ENCODE measurements around the gene NRM.
"Not testable (repeated sequence)": the region's sequence is repeated elsewhere in the genome, so short reads cannot be mapped to it uniquely, and the experiment has no call there.

NRM gene

GRCh38 chr6:30664994-30665767, 25.6 kb downstream of the NRM start:
- no peak for DNase-seq

- not testable (repeated sequence) for DNase-seq
Observed at GRCh38 chr6:30657922-30658321, 32.9 kb downstream of the NRM start.

DNA sequence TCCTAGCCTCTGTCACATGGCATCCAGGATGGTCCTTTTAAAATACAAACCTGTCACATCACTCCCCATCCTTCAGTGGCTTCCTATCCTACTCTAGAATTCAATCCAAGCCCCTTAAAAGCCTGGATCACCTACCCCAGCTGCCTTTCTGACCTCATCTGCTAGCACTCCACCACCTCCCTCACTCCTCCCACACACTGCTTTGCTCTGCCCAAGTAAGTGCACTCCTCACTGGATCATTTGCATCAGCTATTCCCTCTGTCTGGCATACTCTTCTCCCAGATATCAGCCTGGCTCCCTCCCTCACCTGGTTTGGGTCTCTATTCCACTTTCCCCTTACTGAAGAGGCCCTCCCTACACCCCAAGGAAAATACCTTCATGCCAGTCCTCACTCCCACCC, 33.3 kb downstream of the NRM start:
- no peak for DNase-seq

GRCh38 chr6:30656513-30656912, 34.3 kb downstream of the NRM start:
- no peak for DNase-seq

- DNase-seq, result no peak
Observed at GRCh38 chr6:30655743-30656094, 35.1 kb downstream of the NRM start.

DNA sequence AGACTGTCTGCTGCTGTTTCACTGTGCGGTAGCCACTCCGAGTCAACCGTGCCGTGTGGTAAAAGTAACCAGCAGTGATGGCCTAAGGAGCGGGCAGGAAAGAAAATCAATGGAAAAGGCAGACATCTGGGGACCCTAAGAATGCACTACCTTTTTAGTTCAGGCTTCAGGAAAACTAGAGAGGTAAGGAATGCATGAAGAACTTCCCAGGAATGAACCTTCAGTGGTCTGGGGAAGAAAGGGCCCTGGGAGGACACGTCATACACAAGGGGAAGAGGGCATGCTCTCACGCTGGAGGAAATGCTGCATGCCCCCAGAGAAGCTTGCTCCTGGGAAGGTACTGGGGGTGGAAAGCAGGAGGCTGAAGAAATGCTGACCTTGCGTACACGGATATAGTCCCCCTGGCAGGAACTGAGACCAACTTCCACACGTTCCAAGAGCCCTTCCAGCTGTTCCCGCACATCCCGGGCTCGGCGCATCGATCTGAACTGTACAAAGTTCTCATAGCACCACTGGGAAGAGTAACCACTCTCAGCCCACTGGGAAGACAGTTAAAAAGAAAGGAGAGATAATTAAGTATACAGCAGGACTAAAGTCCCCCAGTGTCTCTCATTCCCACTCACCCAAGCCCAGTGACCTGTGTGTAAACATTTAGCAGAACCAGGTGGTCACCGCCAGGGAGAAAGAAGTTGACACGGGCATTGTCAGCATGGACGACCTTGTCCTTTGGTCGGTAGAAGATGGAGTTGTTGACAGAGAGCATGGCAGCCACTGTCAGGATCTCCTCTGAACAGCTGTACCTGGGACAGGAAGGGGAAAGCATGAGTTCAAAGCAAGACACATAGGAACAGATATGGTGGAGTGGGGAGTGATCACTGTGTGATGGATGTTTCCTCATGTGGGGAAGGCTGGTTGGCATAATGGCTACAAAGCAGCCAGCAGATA, 35.7 kb downstream of the NRM start:
- no peak for DNase-seq

DNA sequence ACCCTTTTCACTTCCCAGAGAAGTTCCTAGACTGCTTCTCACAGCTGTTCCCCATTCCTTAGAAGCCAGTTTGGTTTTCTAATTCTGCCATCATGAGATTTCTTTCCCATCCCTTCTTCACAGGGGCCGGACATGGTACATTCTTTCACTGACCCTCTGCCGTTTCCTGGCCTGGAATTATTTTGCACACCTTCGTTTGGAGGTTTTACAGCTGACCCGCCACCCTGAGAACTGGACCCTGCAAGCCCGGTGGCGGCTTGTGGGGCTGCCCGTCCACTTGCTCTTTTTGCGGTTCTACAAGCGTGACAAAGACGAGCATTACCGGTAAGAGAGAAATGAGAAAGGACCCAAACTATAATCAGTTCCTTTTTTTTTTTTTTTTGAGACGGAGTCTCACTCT, 39.6 kb downstream of the NRM start:
- no peak for DNase-seq

GRCh38 chr6:30647242-30648116, 43.3 kb downstream of the NRM start:
- DNase-seq, result peak; percentile 80

- peak; percentile 96 for DNase-seq
Observed at GRCh38 chr6:30646450-30647241, 44.1 kb downstream of the NRM start, which contains the start of gene C6orf136. C6orf136 (plus strand) TSS chr6:30647133; CDS start chr6:30647232, 99 bp downstream.

DNA sequence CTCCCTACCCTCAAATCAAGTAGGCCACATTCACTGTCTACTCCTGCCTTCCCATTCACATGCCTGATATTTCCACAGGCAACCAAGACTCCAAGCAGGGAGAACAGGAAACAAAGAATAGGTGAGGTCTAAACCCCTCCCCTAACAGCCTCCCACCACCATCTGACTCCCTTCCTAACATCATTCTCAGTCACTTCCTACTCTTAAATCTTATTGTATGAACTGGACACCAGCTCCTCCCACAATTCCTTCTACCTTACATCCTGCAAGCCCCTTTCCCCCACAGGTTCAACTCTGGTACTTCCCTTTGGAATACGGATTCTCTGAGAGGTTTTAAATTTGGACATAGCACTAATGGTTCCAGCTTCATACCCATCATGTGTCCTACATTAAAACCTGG, 44.8 kb downstream of the NRM start:
- DNase-seq, result no peak

GRCh38 chr6:30644769-30645168, 46.0 kb downstream of the NRM start:
- no peak for DNase-seq

GRCh38 chr6:30643656-30644055, 47.1 kb downstream of the NRM start:
- DNase-seq, result no peak

DNA sequence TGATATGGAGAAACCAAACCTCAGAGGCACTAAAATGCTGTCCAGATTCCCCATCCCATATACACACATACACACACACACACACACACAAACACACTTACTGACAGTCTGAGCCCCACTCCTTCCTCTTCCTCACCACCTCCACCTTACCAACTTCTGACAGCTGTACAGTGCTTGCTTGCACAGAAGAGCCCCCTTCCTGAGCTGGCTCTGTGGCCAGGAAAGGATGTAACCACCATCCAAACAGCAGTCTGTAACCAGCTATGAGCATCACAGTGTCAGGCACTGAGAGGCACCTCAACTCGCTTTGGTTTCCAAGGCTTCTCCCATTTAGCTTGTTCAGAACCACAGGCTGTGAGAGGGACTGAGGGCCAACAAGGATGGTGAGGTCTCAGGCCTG, 49.7 kb downstream of the NRM start:
- DNase-seq, result no peak

GRCh38 chr6:30640481-30640880, 50.3 kb downstream of the NRM start:
- no peak for DNase-seq

All from activated CD4-positive, alpha-beta T cell treated with anti-CD3 and anti-CD28 coated beads, Interleukin-2, amount 50 U/mL, for 16 hours (primary cell).